PC-3 (cell line): ENCODE measurements around the gene CNPY2. TPM values are rescaled to one million over a fixed set of nuclear protein-coding genes. Genes with fewer than 3 reads are reported as not detected.

Experiments used
- ATAC-seq: fragments of 200-7000 bp; cut with Tn5 transposase; 2 replicates; pipeline ENCODE4 v1.9.1; 2020; ENCODE audit warnings: mild to moderate bottlenecking, moderate library complexity
- BruUV-seq: library from RNA; stranded (reverse); fragments of 400-500 nt; replicated peaks from 2 replicates; lab custom pipeline; 2021; lab: Mats Ljungman, UMichigan
- CTCF ChIA-PET: fragments of 300-600 bp; sonication (Branson Sonifier 250); formaldehyde crosslinking; loops from one replicate; lab custom pipeline; 2022; ENCODE audit warnings: antibody characterized with exemption; lab: Charles Lee
- POLR2A ChIA-PET: fragments of 300-600 bp; sonication (Branson Sonifier 250); formaldehyde crosslinking; loops from one replicate; lab custom pipeline; 2022; ENCODE audit warnings: antibody characterized with exemption; ENCODE audit not compliant: unreplicated experiment; lab: Charles Lee
- DNase-seq: peaks from one replicate; pipeline ENCODE4 v3.0.0-alpha.2; 2015
- H2AFZ ChIP-seq: fragments of 300-600 bp; sonication (generic); 2 replicates; pipeline ENCODE4 v1.6.0; 2016; ENCODE audit warnings: antibody characterized with exemption, low read length
- H3F3A ChIP-seq: fragments of 300-600 bp; sonication (generic); one replicate; pipeline ENCODE4 v1.6.0; 2017; ENCODE audit warnings: antibody characterized with exemption, low read length, control low read depth, mild to moderate bottlenecking; ENCODE audit not compliant: unreplicated experiment
- H3K27ac ChIP-seq: fragments of 300-600 bp; sonication (generic); 2 replicates; pipeline ENCODE4 v1.5.1; 2016; ENCODE audit warnings: mild to moderate bottlenecking, low read length
- H3K27me3 ChIP-seq: fragments of 300-600 bp; sonication (generic); 2 replicates; pipeline ENCODE4 v1.6.1; 2016; ENCODE audit warnings: low read length, mixed read lengths
- H3K36me3 ChIP-seq: fragments of 300-600 bp; sonication (generic); 2 replicates; pipeline ENCODE4 v1.6.1; 2016; ENCODE audit warnings: low read depth, mixed run types, low read length, mixed read lengths
- H3K4me1 ChIP-seq: fragments of 300-600 bp; sonication (generic); 2 replicates; pipeline ENCODE4 v1.5.1; 2016; ENCODE audit warnings: low read length; ENCODE audit not compliant: insufficient read depth
- H3K4me2 ChIP-seq: fragments of 300-600 bp; sonication (generic); 2 replicates; pipeline ENCODE4 v1.6.0; 2016; ENCODE audit warnings: low read length
- H3K4me3 ChIP-seq: fragments of 300-600 bp; sonication (generic); 2 replicates; pipeline ENCODE4 v1.5.1; 2016; ENCODE audit warnings: mild to moderate bottlenecking, low read length, mixed read lengths
- H3K79me2 ChIP-seq: fragments of 300-600 bp; sonication (generic); 2 replicates; pipeline ENCODE4 v1.6.1; 2017; ENCODE audit warnings: low read length, mixed read lengths
- H3K9ac ChIP-seq: fragments of 300-600 bp; sonication (generic); 2 replicates; pipeline ENCODE4 v1.6.0; 2016; ENCODE audit warnings: mild to moderate bottlenecking, low read length
- H3K9me2 ChIP-seq: fragments of 300-600 bp; sonication (generic); replicated peaks from 2 replicates; pipeline ENCODE4 v1.6.1; 2016; ENCODE audit warnings: mixed run types, low read length, mixed read lengths
- H3K9me3 ChIP-seq: fragments of 300-600 bp; sonication (generic); 2 replicates; pipeline ENCODE4 v1.6.1; 2016; ENCODE audit warnings: low read length, mixed read lengths
- H4K20me1 ChIP-seq: fragments of 300-600 bp; sonication (generic); 2 replicates; pipeline ENCODE4 v1.6.1; 2016; ENCODE audit warnings: low read length, mixed read lengths
- CTCF ChIP-seq: fragments of 300-600 bp; sonication (generic); conservative IDR thresholded peaks from 2 replicates; pipeline ENCODE4 v1.5.1; 2017; ENCODE audit warnings: antibody characterized with exemption, low read depth, mild to moderate bottlenecking, low read length
- EZH2 ChIP-seq: fragments of 300-600 bp; sonication (generic); IDR thresholded peaks from one replicate; pipeline ENCODE4 v1.6.1; 2017; ENCODE audit warnings: antibody characterized with exemption, mild to moderate bottlenecking, low read length; ENCODE audit not compliant: unreplicated experiment
- EZH2phosphoT487 ChIP-seq: fragments of 300-600 bp; sonication (generic); IDR thresholded peaks from 2 replicates; pipeline ENCODE4 v1.6.1; 2018; ENCODE audit warnings: mild to moderate bottlenecking, antibody characterized with exemption, low read length, borderline replicate concordance
- intact Hi-C: fragments of 100-400 bp; cut with micrococcal nuclease; formaldehyde crosslinking; loops from 2 replicates; pipeline ENCODE4 v1.9.0; 2023
- total RNA-seq: library from RNA; depleted of rRNA; stranded (reverse); fragments of >200 nt; gene quantifications from 2 replicates; pipeline ENCODE4 v1.2.3, GENCODE V29; 2014

The CNPY2 gene
- total RNA-seq, 1 experiment from 2014 or later = 109 TPM

- Histone ChIP-seq H2AFZ (peak overlapping the region; percentile 34; the same call in 1 of the 2 replicates), H3F3A (no peaks in the 10 kb centered on the region), H4K20me1 (peaks cover 23% of the 10 kb centered on the region; the same call in 1 of the 2 replicates), H3K9me2 (no peaks in the 10 kb centered on the region), H3K9ac (peak overlapping the region; percentile 89), H3K79me2 (peaks cover 57% of the 10 kb centered on the region), H3K4me3 (peak overlapping the region; percentile 96), H3K27me3 (no peaks in the 10 kb centered on the region), H3K4me2 (peak overlapping the region; percentile 87), H3K9me3 (no peaks in the 10 kb centered on the region), H3K36me3 (peaks cover 18% of the 10 kb centered on the region), H3K4me1 (peaks cover 39% of the 10 kb centered on the region), H3K27ac (peak overlapping the region; percentile 69)
- TF ChIP-seq CTCF (no peak), EZH2phosphoT487 (no peak), EZH2 (no peak)
- ATAC-seq (peak; percentile 16), DNase-seq (peak; percentile 30)
- intact Hi-C loops = no loop called here
- BruUV-seq = TSS peak; percentile 54
- ChIA-PET CTCF (no interaction called here), POLR2A (interaction anchor here (0.6 to 0.7 kb wide), 3 partner anchors 17 to 359 kb away, joined by 3 read pairs; no protein-coding TSS in a partner anchor)
These were observed 16.4 kb downstream of the CNPY2 start for GRCh38 chr12:56299308-56299852.

GRCh38 chr12:56298828-56299227, 17.0 kb downstream of the CNPY2 start:
- Histone ChIP-seq H4K20me1 (peaks cover 23% of the 10 kb centered on the region; the same call in 1 of the 2 replicates), H3K9me3 (no peaks in the 10 kb centered on the region), H3F3A (no peaks in the 10 kb centered on the region), H3K27me3 (no peaks in the 10 kb centered on the region), H2AFZ (no peak overlapping the region), H3K4me2 (peak overlapping the region; percentile 87), H3K9me2 (no peaks in the 10 kb centered on the region), H3K4me1 (peaks cover 39% of the 10 kb centered on the region), H3K9ac (peak overlapping the region; percentile 89), H3K27ac (no peak overlapping the region), H3K36me3 (peaks cover 18% of the 10 kb centered on the region), H3K4me3 (peak overlapping the region; percentile 96), H3K79me2 (peaks cover 62% of the 10 kb centered on the region)
- DNase-seq = no peak
- no peak for ATAC-seq
- ChIA-PET POLR2A (interaction anchor here (0.6 kb wide), 2 partner anchors 12 to 40 kb away, joined by 3 to 6 read pairs; no protein-coding TSS in a partner anchor), CTCF (no interaction called here)
- intact Hi-C loops = no loop called here
- no peak for TF ChIP-seq CTCF
- TF ChIP-seq EZH2 = no peak
- no peak for TF ChIP-seq EZH2phosphoT487
- no TSS peak for BruUV-seq

GRCh38 chr12:56297400-56297799, 18.4 kb downstream of the CNPY2 start:
- no peaks in the 10 kb centered on the region for H3F3A ChIP-seq
- no peak overlapping the region for H2AFZ ChIP-seq
- no peaks in the 10 kb centered on the region for H3K27me3 ChIP-seq
- H4K20me1 ChIP-seq = peaks cover 28% of the 10 kb centered on the region; the same call in 1 of the 2 replicates
- DNase-seq = peak; percentile 30
- peaks cover 44% of the 10 kb centered on the region for H3K4me1 ChIP-seq
- peak overlapping the region; percentile 87 for H3K4me2 ChIP-seq
- no peak overlapping the region for H3K27ac ChIP-seq
- no peaks in the 10 kb centered on the region for H3K9me3 ChIP-seq
- H3K36me3 ChIP-seq = peaks cover 18% of the 10 kb centered on the region
- peak overlapping the region; percentile 9; the same call in 1 of the 2 replicates for H3K4me3 ChIP-seq
- TF ChIP-seq EZH2 (no peak), CTCF (no peak), EZH2phosphoT487 (no peak)
- no peak overlapping the region for H3K9ac ChIP-seq
- ChIA-PET CTCF (no interaction called here), POLR2A (no interaction called here)
- intact Hi-C loops = no loop called here
- no peak for ATAC-seq
- H3K79me2 ChIP-seq = peaks cover 74% of the 10 kb centered on the region
- H3K9me2 ChIP-seq = no peaks in the 10 kb centered on the region
- BruUV-seq = no TSS peak
